RKO (cell line): Measurements from ENCODE around the gene CGRRF1.

ENCODE experiments used
- DNase-seq: peaks from one replicate; pipeline ENCODE4 v3.0.0-alpha.2; 2016; ENCODE audit warnings: low spot score

CGRRF1 gene

DNA sequence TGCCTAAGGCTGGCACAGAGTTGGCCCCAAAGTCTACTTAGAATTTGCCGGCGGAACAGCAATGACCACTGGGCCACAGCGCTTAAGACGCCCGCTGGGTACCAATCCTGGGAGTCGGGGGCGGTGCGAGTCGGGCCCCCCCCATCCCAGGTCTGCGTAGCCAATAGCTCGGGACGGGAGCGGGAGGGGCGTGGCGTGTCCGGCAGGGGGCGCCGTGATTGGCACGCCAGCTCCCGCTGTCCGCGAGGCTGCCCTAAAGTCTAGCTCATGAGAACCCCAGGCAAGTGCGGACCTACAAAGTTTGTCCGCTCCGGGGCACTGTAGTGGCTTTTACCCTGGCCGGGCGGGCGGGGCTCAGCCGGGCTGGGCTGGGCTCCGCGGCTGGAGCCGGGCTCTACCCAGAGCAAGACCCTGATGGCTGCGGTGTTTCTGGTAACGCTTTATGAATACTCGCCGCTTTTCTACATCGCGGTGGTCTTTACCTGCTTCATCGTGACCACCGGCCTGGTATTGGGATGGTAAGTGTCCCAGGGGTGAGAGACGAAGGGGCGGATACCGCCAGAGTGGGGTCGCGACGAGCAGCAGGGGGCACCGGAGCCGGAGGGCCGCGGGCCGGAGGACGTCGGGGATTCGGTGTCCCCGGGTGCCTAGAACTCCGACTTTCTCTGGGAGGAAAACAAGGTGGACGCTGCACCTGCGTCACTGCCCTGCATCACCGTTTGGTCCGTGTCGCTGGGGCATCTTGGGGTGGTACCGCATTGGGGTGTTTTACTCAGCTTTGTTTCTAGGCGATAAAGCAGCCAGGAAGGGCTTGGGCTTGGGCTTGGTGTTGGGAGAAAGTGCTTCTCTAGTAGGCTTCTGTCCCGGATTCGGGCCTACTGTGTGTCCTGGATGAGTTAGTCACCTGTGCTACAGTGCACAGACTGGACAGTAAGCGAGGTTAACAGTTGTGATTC, at the start of gene CGRRF1:
Gene CGRRF1 (plus strand): TSS at position 361 of the 956 bp plus-strand sequence. CDS start 54 bp downstream, at position 415.
- DNase-seq = peak; percentile 98

- no peak for DNase-seq
Observed at GRCh38 chr14:54462048-54462447, 47.7 kb upstream of the CGRRF1 start.

- DNase-seq = no peak
Observed at GRCh38 chr14:54465654-54466053, 44.1 kb upstream of the CGRRF1 start.

DNA sequence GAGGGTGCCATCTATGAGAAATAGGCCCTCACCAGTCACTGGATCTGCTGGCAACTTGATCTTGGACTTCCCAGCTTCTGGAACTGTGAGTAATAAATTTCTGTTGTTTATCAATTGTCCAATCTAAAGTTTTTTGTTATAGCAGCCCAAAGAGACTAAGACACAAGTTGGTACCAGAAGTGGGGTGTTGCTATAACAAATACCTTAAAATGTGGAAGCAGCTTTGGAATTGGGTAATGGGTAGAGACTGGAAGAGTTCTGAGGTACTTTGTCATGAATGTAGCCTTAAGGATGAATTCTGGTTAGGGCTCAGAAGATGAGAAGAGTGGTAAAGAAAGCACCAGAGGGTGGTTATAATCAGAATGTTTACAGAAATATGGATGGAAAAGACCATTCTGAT, 42.4 kb upstream of the CGRRF1 start:
- no peak for DNase-seq

DNA sequence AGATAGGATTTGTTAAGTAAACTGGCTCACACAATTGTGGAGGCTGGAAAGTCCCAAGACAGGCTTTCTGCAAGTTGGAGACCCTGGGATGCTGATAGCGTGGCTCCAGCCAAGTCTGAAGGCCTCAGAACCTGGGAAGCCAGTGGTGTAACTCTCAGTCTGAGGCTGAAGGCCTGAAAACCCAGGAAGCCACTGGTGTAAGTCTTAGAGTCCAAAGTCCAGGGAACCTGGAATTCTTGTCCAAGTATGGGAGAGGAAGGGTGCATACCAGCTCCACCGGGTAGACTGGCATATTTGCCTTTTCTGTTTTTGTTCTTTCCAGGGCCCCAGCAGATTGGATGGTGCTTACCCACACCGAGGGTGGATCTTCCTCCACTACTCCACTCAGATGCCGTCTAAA, 39.0 kb upstream of the CGRRF1 start:
- no peak for DNase-seq

- no peak for DNase-seq
Observed at GRCh38 chr14:54471641-54472040, 38.1 kb upstream of the CGRRF1 start.

DNA sequence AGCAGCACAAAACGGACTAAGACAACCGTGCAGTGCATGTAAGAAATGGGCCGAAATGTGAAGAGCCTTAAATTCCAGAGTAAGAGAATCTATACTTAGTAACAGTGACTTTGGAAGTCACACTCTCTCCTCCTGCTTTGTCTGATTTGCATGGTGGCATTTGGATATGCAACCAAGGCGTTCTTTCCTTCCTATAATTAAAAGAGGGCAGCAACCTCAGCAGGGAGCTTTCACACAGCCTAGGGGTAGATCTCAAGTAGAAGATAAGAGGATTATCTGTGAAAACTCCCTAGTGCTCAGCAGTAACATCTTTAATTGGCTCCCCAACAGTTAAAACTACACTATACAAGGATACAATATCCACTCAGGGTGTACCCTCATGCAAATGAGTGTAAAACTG, 37.4 kb upstream of the CGRRF1 start:
- no peak for DNase-seq

DNA sequence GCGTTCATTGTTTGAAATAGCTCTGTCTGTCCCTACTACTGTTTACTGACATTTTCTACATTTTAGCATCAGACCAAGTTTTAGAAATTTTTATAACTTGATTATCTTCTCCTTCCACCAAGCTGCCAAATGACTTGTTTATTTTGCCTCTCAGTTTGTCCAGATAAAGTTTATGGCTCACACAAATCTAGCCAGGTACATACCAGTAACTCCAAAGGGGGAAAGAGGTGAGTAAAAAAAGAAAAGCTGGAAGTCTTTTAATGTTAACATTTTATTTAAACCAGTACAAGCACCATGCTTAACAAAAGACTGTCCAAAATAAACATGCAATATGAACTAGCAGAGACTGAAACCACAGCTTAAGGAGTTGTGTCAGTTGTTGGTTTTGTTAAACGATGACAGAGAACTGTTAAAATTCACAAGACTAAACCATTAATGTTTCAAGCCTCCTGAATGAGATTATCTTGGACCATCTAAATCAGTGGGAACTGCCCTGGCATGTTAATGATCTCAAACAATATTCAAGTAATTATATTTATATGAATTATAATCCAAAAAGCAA, 35.4 kb upstream of the CGRRF1 start:
- DNase-seq = no peak

DNA sequence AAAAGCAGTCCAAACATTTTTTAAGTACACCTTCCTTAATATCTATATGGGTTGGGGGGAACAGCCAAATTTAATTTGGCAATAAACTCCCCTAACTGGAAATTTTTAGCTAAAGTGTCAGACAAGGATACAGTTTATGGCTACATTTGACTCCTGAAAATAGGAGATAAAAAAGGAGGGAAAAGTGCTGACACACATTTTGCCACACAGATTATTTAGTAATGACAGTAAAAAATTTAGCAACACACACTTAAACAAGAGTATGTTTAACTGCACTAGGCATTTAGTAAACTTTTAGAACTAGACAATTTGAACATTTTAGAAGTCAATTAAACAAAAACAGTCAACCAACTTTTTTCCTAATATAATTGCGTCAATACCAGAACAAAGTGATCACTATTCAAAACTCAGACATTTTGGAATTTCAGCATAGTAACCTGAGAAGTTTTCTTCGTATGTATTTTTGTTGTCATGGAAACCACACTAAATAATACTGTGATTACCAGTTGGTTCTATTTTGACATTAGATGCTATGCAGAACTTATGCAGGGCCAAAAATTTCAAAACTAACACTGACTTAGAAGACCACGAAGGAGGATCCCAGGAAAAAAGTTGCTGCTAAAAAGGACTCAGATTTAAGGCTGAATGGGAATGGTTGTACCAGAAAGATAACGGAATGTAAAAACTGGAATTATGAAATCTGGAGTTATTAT, 34.4 kb upstream of the CGRRF1 start:
- DNase-seq = no peak

GRCh38 chr14:54475911-54476310, 33.8 kb upstream of the CGRRF1 start:
- no peak for DNase-seq

- no peak for DNase-seq
Observed at GRCh38 chr14:54478636-54479215, 31.0 kb upstream of the CGRRF1 start.

DNA sequence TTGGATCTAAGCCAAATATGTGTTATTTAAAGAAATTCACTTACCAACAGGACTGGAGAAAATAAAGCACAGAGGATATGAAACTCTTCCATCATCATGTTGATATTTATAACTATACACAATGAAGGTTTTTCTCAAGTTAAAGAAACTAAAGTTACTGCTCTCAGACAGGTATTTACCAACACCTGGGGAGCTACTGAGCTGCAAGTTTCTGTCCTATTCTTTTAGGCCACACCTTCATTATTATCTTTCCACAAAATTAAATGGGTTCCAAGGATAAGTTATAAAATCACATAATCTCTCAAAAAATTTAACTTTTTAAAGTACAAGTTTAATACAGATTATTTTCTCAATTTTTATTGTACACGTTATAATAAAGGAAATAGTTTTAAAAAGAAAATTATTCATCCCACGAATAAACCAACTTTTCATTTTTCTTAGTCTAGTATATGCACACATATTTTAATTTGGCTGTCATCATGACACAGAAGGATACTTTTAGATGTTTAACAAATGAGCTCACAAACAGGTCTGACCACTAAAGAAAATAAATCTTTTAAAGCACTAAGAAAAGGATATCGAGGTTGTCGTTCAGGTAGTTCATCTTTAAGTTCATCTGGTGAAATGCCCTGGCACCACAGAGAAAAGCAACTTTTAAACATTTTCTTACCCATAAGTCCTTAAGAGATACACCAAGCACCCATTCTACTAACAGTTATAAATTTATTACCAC, 28.7 kb upstream of the CGRRF1 start:
- no peak for DNase-seq

DNA sequence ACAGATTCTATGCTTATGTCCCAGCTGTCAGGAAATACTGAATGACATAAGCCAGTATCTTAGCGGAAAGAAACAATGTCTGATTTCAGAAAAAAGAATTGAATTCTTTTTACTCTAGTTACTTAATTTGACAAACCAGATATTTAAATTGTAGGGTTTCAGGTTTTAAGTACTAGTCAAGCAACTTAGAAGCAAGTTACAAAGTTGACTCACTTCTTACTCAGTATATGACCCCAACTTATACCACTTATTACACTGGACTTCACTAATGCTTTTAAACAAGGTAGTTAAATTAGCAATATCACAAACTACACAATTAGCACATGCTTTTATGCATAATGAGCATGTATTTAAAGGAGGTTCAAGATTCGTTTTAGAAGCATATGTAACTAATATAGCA, 28.0 kb upstream of the CGRRF1 start:
- no peak for DNase-seq

GRCh38 chr14:54483073-54483745, 26.5 kb upstream of the CGRRF1 start:
- DNase-seq = no peak

DNA sequence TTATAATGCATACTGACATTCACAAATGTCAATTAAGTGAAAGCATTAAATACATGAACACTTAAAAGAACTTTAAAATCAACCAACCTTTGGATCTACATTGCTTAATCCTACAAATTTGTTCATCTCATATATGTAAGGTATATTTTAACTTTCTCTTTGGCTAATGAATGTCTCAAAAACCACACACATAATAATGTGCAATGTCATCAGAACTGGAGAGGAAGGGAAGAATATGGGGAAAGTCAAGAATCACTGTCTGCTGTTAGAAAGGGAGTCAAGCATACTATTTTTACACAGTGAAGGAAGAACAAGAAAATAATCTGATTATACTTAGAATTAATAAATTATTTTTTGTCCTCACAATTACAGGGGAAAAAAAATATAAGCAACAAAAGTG, 25.9 kb upstream of the CGRRF1 start:
- no peak for DNase-seq

DNA sequence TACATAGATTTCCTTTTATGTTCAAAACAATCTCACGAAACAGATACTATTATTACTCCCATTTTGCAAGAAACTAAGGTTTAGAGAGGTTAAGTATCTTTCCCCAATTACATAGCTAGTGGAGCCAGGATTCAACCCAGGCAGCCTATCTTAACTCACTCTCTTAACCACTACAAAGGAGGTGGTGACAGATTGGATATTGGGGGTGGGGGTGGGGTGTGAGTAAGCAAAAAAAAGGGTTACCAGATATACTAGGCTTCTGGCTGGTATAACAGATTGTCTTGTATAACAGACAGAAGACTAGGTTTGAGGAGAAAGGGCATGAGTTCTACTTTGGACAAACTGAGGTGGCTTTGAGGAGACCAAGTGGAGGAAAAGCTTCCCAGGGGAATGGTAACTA, 23.0 kb upstream of the CGRRF1 start:
- peak; percentile 7 for DNase-seq

- peak; percentile 76 for DNase-seq
Observed at GRCh38 chr14:54487771-54488170, 21.9 kb upstream of the CGRRF1 start.

- no peak for DNase-seq
Observed at GRCh38 chr14:54488318-54488645, 21.4 kb upstream of the CGRRF1 start.

DNA sequence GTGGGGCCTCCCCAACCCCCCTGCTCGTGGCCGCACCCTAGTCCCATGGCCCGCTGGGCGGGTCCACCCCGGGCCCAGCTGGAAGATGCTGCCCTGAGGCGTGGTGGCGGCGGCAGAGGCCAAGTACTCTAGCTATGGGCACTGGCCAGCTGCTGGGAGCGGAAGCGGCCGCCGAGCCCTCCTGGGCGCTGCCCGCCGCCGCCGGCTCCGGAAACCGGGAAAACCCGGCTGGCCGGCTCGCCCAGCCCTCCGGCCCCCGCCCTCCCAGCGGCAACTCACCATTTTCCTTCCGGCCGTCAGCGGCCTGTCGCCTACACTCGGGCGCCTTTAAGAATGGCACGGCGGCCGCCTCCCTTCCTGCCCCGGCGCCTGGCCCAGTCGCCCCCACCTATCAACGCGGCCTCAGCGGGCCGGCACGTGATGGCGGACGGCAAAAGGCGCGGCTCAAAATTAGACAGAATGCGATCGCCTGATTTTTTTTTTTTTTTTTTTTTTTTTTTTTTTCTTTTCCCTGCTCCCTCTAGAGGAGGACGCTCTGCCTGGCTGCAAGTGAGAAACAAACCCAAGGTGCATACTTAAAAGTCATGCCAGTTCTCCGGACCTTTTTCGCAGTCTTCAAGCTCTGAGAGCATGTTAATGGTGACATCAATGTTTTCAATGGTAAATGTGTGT, 20.9 kb upstream of the CGRRF1 start, which contains the start of gene GMFB:
Gene GMFB (minus strand): TSS at position 335 of the 672 bp plus-strand sequence. CDS start 53 bp downstream, at position 282.
- DNase-seq = peak; percentile 92

DNA sequence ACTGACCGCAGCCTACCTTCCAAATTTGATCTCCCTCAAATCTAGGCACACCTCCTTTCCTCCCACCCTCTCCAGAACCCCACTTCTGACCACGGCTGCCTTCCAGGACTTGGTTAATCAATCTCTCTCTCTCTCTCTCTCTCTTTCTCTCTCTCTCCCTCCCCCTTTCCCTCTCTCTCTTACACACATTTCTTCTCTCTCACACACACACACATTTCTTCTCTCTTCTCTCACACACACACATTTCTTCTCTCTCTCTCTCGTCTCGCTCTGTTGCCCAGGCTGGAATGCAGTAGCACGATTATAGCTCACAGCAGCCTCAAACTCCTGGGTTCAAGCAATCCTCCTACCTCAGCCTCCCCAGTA, 20.4 kb upstream of the CGRRF1 start:
- DNase-seq = no peak
